Keratinocyte (primary cell): ENCODE measurements around the gene C18orf32. TPM values are rescaled to one million over a fixed set of nuclear protein-coding genes. Genes with fewer than 3 reads are reported as not detected.

Source experiments
- DNase-seq: peaks from one replicate; pipeline ENCODE4 v3.0.0-alpha.2; 2011; ENCODE audit warnings: low read depth, missing footprints, low spot score
- FAIRE-seq: peaks from 2 replicates; lab custom pipeline; 2011; peaks lifted over from hg19 to GRCh38; lab: Jason Lieb, UNC
- H2AFZ ChIP-seq: 2 replicates; pipeline ENCODE4 v1.6.0; 2012; ENCODE audit warnings: low read length, control low read depth, inconsistent platforms; ENCODE audit not compliant: control insufficient read depth
- H3K27ac ChIP-seq: 2 replicates; pipeline ENCODE4 v1.5.1; 2011; ENCODE audit warnings: low read length; ENCODE audit not compliant: control insufficient read depth, insufficient read depth
- H3K27me3 ChIP-seq: 3 replicates; pipeline ENCODE4 v1.6.0; 2011; ENCODE audit warnings: low read length; ENCODE audit not compliant: control insufficient read depth, insufficient read depth; ENCODE audit errors: extremely low read depth
- H3K36me3 ChIP-seq, 2 experiments: 2 replicates in 1 of 2; 3 replicates in 1 of 2; pipeline ENCODE4 v1.5.1; 2011; ENCODE audit warnings: low read length in 2 of 2, mild to moderate bottlenecking in 1 of 2; ENCODE audit not compliant: control insufficient read depth in 2 of 2, insufficient read depth in 2 of 2; ENCODE audit errors: extremely low read depth in 1 of 2
- H3K4me1 ChIP-seq: 3 replicates; pipeline ENCODE4 v1.5.1; 2011; ENCODE audit warnings: low read length; ENCODE audit not compliant: control insufficient read depth, insufficient read depth; ENCODE audit errors: extremely low read depth
- H3K4me2 ChIP-seq: 3 replicates; pipeline ENCODE4 v1.6.0; 2011; ENCODE audit warnings: low read depth, low read length; ENCODE audit not compliant: control insufficient read depth, insufficient read depth; ENCODE audit errors: extremely low read depth
- H3K4me3 ChIP-seq, 3 experiments: fragments of 200-600 bp in 1 of 3; sonication (generic) in 1 of 3; 2 replicates in 2 of 3; 3 replicates in 1 of 3; pipeline ENCODE4 v1.5.1; 2011 to 2016; ENCODE audit warnings: low read length in 3 of 3, mild to moderate bottlenecking in 3 of 3, control low read depth in 2 of 3, inconsistent platforms in 1 of 3, low read depth in 1 of 3, mixed read lengths in 1 of 3, mixed run types in 1 of 3, moderate library complexity in 1 of 3; ENCODE audit not compliant: control insufficient read depth in 2 of 3, insufficient read depth in 2 of 3; ENCODE audit errors: extremely low read depth in 1 of 3
- H3K79me2 ChIP-seq: 2 replicates; pipeline ENCODE4 v1.6.0; 2012; ENCODE audit warnings: low read length; ENCODE audit not compliant: control insufficient read depth, insufficient read depth
- H3K9ac ChIP-seq: 3 replicates; pipeline ENCODE4 v1.6.0; 2011; ENCODE audit warnings: low read length; ENCODE audit not compliant: control insufficient read depth, insufficient read depth; ENCODE audit errors: extremely low read depth
- H3K9me1 ChIP-seq: 3 replicates; pipeline ENCODE4 v1.6.0; 2011; ENCODE audit warnings: low read length; ENCODE audit not compliant: control insufficient read depth, insufficient read depth; ENCODE audit errors: extremely low read depth
- H3K9me3 ChIP-seq: 2 replicates; pipeline ENCODE4 v1.5.1; 2012; ENCODE audit warnings: low read depth, low read length; ENCODE audit not compliant: control insufficient read depth
- H4K20me1 ChIP-seq: 3 replicates; pipeline ENCODE4 v1.6.0; 2011; ENCODE audit warnings: low read length; ENCODE audit not compliant: control insufficient read depth, insufficient read depth; ENCODE audit errors: extremely low read depth
- EZH2 ChIP-seq: IDR thresholded peaks from one replicate; pipeline ENCODE4 v1.6.1; 2012; ENCODE audit warnings: inconsistent platforms, mild to moderate bottlenecking, low read length, moderate library complexity
- dilution Hi-C: fragments of 300-500 bp; cut with MboI; formaldehyde crosslinking; loops from one replicate; pipeline ENCODE4 v1.7.0; 2020; ENCODE audit warnings: low sequenced_read_pairs; ENCODE audit not compliant: extremely low pct_ligation_motif_present
- polyA plus RNA-seq, 5 experiments: library from polyadenylated mRNA; depleted of rRNA in 3 of 5; stranded (reverse) in 3 of 5; stranded (forward) in 1 of 5; unstranded in 1 of 5; fragments of >200 nt; gene quantifications; 1 replicate in 1 of 5; 2 replicates in 3 of 5; 3 replicates in 1 of 5; pipeline versions ENCODE4 v1.2.1 to v1.2.3, GENCODE V29; 2011 to 2012; ENCODE audit warnings: missing spikeins in 2 of 5, low read depth in 1 of 5, low replicate concordance in 1 of 5
- TF ChIP-seq, protein P1 (sequence below), 3 experiments: IDR thresholded peaks in 1 of 3; conservative IDR thresholded peaks in 1 of 3; optimal IDR thresholded peaks in 1 of 3; 2 replicates in 2 of 3; 3 replicates in 1 of 3; pipeline versions ENCODE3 to v1.5.1; 2011; ENCODE audit warnings: low read length in 3 of 3, mild to moderate bottlenecking in 3 of 3, moderate library complexity in 2 of 3, control low read depth in 1 of 3, inconsistent platforms in 1 of 3; ENCODE audit not compliant: insufficient read depth in 2 of 3; ENCODE audit errors: extremely low read depth in 1 of 3

Gene C18orf32
- polyA plus RNA-seq, 1 donor (not counting 4 experiments of a cell fraction or from before 2014, with no cell fraction given): 35.7 TPM

GRCh38 chr18:49495480-49495879 lies 8.4 kb upstream of the C18orf32 start:
- FAIRE-seq: no peak
- dilution Hi-C loops: no loop called here

GRCh38 chr18:49495076-49495475 lies 8.0 kb upstream of the C18orf32 start:
- DNase-seq: no peak
- FAIRE-seq: no peak
- no peak overlapping the region for H3K9ac ChIP-seq

More at GRCh38 chr18:49495480-49495879, 8.4 kb upstream of the C18orf32 start:
- H3K4me1 ChIP-seq: no peaks in the 10 kb centered on the region
- H3K9me3 ChIP-seq: no peaks in the 10 kb centered on the region
- no peak overlapping the region for H3K4me2 ChIP-seq
- no peak overlapping the region for H3K9ac ChIP-seq
- H2AFZ ChIP-seq: no peak overlapping the region
- no peak overlapping the region for H3K4me3 ChIP-seq
- no peak for DNase-seq
- TF ChIP-seq, protein P1, sequence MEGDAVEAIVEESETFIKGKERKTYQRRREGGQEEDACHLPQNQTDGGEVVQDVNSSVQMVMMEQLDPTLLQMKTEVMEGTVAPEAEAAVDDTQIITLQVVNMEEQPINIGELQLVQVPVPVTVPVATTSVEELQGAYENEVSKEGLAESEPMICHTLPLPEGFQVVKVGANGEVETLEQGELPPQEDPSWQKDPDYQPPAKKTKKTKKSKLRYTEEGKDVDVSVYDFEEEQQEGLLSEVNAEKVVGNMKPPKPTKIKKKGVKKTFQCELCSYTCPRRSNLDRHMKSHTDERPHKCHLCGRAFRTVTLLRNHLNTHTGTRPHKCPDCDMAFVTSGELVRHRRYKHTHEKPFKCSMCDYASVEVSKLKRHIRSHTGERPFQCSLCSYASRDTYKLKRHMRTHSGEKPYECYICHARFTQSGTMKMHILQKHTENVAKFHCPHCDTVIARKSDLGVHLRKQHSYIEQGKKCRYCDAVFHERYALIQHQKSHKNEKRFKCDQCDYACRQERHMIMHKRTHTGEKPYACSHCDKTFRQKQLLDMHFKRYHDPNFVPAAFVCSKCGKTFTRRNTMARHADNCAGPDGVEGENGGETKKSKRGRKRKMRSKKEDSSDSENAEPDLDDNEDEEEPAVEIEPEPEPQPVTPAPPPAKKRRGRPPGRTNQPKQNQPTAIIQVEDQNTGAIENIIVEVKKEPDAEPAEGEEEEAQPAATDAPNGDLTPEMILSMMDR (optimal IDR thresholded peaks at IDR 0.05 in 1 of 3, IDR thresholded peaks at IDR 0.05 in 1 of 3, conservative IDR thresholded peaks at IDR 0.05 in 1 of 3; ENCODE audit: extremely low read depth in 1 of 3, insufficient read depth in 2 of 3, low read length in 3 of 3): no peak
- no peak for TF ChIP-seq EZH2
- no peaks in the 10 kb centered on the region for H3K27me3 ChIP-seq
- peaks cover 18% of the 10 kb centered on the region for H3K79me2 ChIP-seq
- H3K9me1 ChIP-seq: no peaks in the 10 kb centered on the region
- H3K36me3 ChIP-seq: peaks cover 7 to 9% of the 10 kb centered on the region in 2 experiments
- no peaks in the 10 kb centered on the region for H4K20me1 ChIP-seq
- H3K27ac ChIP-seq: no peak overlapping the region

More at GRCh38 chr18:49495076-49495475, 8.0 kb upstream of the C18orf32 start:
- Histone ChIP-seq H3K4me1 (peaks cover 3% of the 10 kb centered on the region), H3K9me1 (no peaks in the 10 kb centered on the region), H3K27me3 (no peaks in the 10 kb centered on the region), H3K4me3 (no peak overlapping the region), H3K9me3 (no peaks in the 10 kb centered on the region), H3K4me2 (no peak overlapping the region), H4K20me1 (no peaks in the 10 kb centered on the region), H3K36me3 (peaks cover 7 to 13% of the 10 kb centered on the region in 2 experiments), H3K27ac (no peak overlapping the region), H3K79me2 (peaks cover 22% of the 10 kb centered on the region), H2AFZ (no peak overlapping the region)
- TF ChIP-seq, protein P1 (optimal IDR thresholded peaks at IDR 0.05 in 1 of 3, IDR thresholded peaks at IDR 0.05 in 1 of 3, conservative IDR thresholded peaks at IDR 0.05 in 1 of 3; ENCODE audit: extremely low read depth in 1 of 3, insufficient read depth in 2 of 3, low read length in 3 of 3): no peak
- TF ChIP-seq EZH2: no peak
- dilution Hi-C loops: no loop called here
